ENCODE data around the gene MXD1.
"Not testable (repeated sequence)": the region's sequence is repeated elsewhere in the genome, so short reads cannot be mapped to it uniquely, and the experiment has no call there.

The MXD1 gene

GRCh38 chr2:69914950-69915945, at the start of gene MXD1:
MXD1 (plus strand) TSS chr2:69915109; CDS start chr2:69915331, 222 bp downstream.
- DNase-seq = peak; percentile 39

- DNase-seq = no peak
Measured at GRCh38 chr2:69888451-69888850, 26.5 kb upstream of the MXD1 start.

- DNase-seq = no peak
Measured at GRCh38 chr2:69889302-69889701, 25.6 kb upstream of the MXD1 start.

- no peak for DNase-seq
Measured at GRCh38 chr2:69890881-69891280, 24.0 kb upstream of the MXD1 start.

- not testable (repeated sequence) for DNase-seq
Measured at GRCh38 chr2:69892838-69893424, 22.0 kb upstream of the MXD1 start.

- DNase-seq = peak; percentile 85
Measured at GRCh38 chr2:69893684-69894551, 21.0 kb upstream of the MXD1 start, which contains the start of gene SNRNP27. SNRNP27 (plus strand) TSS chr2:69893956; CDS start chr2:69893985, 29 bp downstream.

GRCh38 chr2:69894737-69895136, 20.2 kb upstream of the MXD1 start:
- DNase-seq = not testable (repeated sequence)

GRCh38 chr2:69902213-69902922, 12.5 kb upstream of the MXD1 start:
- peak; percentile 76 for DNase-seq

- no peak for DNase-seq
Measured at GRCh38 chr2:69907216-69907615, 7.7 kb upstream of the MXD1 start.

GRCh38 chr2:69911985-69912563, 2.8 kb upstream of the MXD1 start:
- peak; percentile 79 for DNase-seq

GRCh38 chr2:69914164-69914949, 552 bp upstream of the MXD1 start:
- DNase-seq = peak; percentile 100

- DNase-seq = peak; percentile 35
Measured at GRCh38 chr2:69916106-69916505, 1.2 kb downstream of the MXD1 start.

- peak; percentile 87 for DNase-seq
Measured at GRCh38 chr2:69917852-69918251, 2.9 kb downstream of the MXD1 start.

GRCh38 chr2:69918401-69918800, 3.5 kb downstream of the MXD1 start:
- DNase-seq = peak; percentile 65

- no peak for DNase-seq
Measured at GRCh38 chr2:69923116-69923515, 8.2 kb downstream of the MXD1 start.

GRCh38 chr2:69926849-69927515, 12.1 kb downstream of the MXD1 start:
- peak; percentile 79 for DNase-seq

GRCh38 chr2:69931832-69932595, 17.1 kb downstream of the MXD1 start:
- no peak for DNase-seq

GRCh38 chr2:69932596-69932922, 17.6 kb downstream of the MXD1 start:
- DNase-seq = no peak

- DNase-seq = no peak
Measured at GRCh38 chr2:69933254-69933828, 18.4 kb downstream of the MXD1 start.

Data from suppressor macrophage treated with lipopolysaccharide for 4 hours (primary cell).